ENCODE results near the gene B4GALT5. TPM values are rescaled to one million over a fixed set of nuclear protein-coding genes. Genes with fewer than 3 reads are reported as not detected.

The B4GALT5 gene
- polyA plus RNA-seq, 1 experiment, result 32.5 TPM

DNA sequence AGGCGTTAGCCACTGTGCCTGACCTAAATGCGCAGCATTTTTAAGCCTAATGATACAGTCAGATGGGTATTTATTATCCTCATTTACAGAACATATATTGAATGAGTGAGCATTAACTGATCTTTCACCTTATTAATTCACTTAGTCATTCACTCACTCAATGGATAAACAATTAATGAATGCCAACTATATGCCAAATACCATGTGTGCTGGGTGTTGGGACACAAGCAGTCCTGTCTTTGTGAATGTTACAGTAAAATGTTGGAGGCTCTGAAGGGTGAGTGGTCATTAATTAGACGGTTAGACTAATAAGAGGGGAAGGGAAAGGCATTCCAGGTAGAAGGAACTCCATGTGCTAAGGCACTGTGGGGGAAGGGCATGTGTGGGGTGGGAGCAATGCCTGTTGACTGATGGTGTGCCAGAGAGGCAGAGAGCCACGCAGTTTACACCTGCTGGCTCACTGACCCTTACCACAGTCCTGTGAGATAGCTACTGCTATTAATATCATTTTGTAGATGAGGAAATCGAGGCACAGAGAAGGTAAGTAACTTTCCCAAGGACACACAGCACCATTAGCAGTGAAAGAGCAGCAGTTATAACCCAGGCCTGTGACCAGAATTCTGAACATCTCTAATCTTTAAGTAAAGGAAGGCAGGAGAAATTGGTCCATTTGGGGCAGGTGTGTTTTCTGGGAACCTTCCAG lies 38.7 kb upstream of the B4GALT5 start:
- peaks cover 16% of the 10 kb centered on the region for H3K27me3 ChIP-seq (ENCODE audit: control insufficient read depth, insufficient read depth, low read length)
- TF ChIP-seq, protein P1, sequence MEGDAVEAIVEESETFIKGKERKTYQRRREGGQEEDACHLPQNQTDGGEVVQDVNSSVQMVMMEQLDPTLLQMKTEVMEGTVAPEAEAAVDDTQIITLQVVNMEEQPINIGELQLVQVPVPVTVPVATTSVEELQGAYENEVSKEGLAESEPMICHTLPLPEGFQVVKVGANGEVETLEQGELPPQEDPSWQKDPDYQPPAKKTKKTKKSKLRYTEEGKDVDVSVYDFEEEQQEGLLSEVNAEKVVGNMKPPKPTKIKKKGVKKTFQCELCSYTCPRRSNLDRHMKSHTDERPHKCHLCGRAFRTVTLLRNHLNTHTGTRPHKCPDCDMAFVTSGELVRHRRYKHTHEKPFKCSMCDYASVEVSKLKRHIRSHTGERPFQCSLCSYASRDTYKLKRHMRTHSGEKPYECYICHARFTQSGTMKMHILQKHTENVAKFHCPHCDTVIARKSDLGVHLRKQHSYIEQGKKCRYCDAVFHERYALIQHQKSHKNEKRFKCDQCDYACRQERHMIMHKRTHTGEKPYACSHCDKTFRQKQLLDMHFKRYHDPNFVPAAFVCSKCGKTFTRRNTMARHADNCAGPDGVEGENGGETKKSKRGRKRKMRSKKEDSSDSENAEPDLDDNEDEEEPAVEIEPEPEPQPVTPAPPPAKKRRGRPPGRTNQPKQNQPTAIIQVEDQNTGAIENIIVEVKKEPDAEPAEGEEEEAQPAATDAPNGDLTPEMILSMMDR (IDR thresholded peaks at IDR 0.05; ENCODE audit: low read depth, low read length), result no peak
- no peak for DNase-seq (ENCODE audit: low read depth, low spot score)
- CTCF ChIA-PET, result no interaction called here
- POLR2A ChIA-PET, result no interaction called here
- H3K4me3 ChIP-seq (ENCODE audit: low read depth, low read length), result no peak overlapping the region
- H3K9me3 ChIP-seq (ENCODE audit: control insufficient read depth, insufficient read depth, low read length), result no peaks in the 10 kb centered on the region
- no peak overlapping the region for H3K27ac ChIP-seq (ENCODE audit: low read depth, low read length)

DNA sequence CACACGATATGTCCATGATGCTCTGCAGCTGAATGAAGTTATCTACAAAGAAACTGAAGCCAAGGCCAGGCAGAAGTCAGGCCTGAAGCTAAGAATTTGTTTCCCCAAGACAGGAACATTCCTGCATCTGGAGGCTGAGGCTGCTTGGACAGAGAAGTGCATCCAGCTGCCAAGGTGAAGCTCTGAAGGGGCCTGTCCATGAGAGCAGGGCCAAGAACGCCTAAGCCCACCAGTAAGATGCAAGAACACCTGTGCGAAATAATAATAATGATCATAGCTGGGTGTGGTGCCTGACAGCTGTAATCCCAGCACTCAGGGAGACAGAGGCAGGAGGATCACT lies 37.7 kb upstream of the B4GALT5 start:
- CTCF ChIA-PET, result interaction anchor here (1.2 kb wide), 1 partner anchor 210 kb away, joined by 3 read pairs; no protein-coding TSS in a partner anchor
- H3K27ac ChIP-seq (ENCODE audit: low read depth, low read length), result no peak overlapping the region
- no peak for DNase-seq (ENCODE audit: low read depth, low spot score)
- H3K4me3 ChIP-seq (ENCODE audit: low read depth, low read length), result no peak overlapping the region
- peaks cover 11% of the 10 kb centered on the region for H3K27me3 ChIP-seq (ENCODE audit: control insufficient read depth, insufficient read depth, low read length)
- H3K9me3 ChIP-seq (ENCODE audit: control insufficient read depth, insufficient read depth, low read length), result no peaks in the 10 kb centered on the region
- TF ChIP-seq, protein P1 (IDR thresholded peaks at IDR 0.05; ENCODE audit: low read depth, low read length), result no peak
- POLR2A ChIA-PET, result no interaction called here

DNA sequence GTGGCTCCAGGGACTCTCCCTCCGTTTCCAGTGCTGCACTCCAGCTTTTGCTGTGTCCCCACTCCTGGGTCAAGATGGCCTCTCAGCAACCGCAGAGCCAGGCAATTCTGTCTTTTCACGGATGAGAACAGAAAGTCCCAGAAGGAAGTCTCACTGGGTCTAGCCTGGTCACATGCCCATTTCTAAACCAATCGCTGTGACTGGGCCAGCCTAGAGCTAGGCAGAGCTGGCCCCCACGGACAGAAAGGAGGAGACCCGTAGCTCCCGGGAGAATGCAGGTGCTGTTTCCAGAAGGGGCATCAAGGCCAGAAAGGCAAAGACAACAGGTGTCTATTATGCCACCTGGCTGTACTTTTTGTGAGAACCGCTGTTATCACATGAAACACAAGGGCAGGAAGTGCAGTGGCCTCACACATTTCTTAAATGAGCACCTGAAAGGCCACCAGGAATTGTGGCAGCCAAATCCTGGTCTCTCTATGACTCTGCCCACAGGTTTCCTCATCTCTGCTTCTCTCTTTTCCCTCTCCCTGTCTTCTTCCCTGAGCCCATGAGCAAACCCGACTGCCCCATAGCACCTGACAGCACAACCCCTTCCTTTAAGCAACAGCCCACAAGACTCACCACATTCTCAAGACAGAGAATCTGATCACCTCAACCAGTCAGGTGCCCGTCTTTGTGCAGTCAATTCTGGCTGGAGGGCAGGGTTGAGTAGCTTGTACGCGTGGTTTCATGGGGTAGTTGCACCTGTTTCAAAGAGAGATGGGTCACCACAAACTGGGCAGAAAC lies 37.1 kb upstream of the B4GALT5 start:
- Histone ChIP-seq H3K4me3 (ENCODE audit: low read depth, low read length) (no peak overlapping the region), H3K27me3 (ENCODE audit: control insufficient read depth, insufficient read depth, low read length) (peaks cover 6% of the 10 kb centered on the region), H3K27ac (ENCODE audit: low read depth, low read length) (no peak overlapping the region), H3K9me3 (ENCODE audit: control insufficient read depth, insufficient read depth, low read length) (no peaks in the 10 kb centered on the region)
- CTCF ChIA-PET, result interaction anchor here (1.2 kb wide), 1 partner anchor 209 kb away, joined by 3 read pairs; no protein-coding TSS in a partner anchor
- no peak for DNase-seq (ENCODE audit: low read depth, low spot score)
- TF ChIP-seq, protein P1 (IDR thresholded peaks at IDR 0.05; ENCODE audit: low read depth, low read length), result no peak
- POLR2A ChIA-PET, result no interaction called here

DNA sequence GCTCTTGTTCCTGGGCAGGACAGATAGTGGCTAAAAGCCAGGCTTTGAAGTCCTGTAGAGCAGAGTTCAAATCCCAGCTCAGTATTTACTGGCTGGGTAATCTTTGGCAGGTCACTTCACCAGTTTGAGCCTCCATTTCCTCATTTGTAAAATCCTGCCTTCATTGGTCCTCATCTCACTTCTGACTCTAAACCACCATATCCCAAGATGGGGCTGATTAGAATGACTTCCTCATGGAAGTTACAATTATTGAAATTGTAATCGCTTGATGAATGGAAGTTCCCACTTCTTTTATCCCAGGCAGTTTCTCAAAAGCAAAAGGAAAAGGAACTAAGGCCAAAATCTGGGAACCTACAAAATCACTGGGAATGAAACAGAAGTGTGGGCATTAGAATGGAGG lies 35.9 kb upstream of the B4GALT5 start:
- Histone ChIP-seq H3K9me3 (ENCODE audit: control insufficient read depth, insufficient read depth, low read length) (no peaks in the 10 kb centered on the region), H3K27ac (ENCODE audit: low read depth, low read length) (no peak overlapping the region), H3K4me3 (ENCODE audit: low read depth, low read length) (no peak overlapping the region), H3K27me3 (ENCODE audit: control insufficient read depth, insufficient read depth, low read length) (peaks cover 5% of the 10 kb centered on the region)
- TF ChIP-seq, protein P1 (IDR thresholded peaks at IDR 0.05; ENCODE audit: low read depth, low read length), result no peak
- DNase-seq (ENCODE audit: low read depth, low spot score), result no peak
- CTCF ChIA-PET, result no interaction called here
- POLR2A ChIA-PET, result no interaction called here

- H3K9me3 ChIP-seq (ENCODE audit: control insufficient read depth, insufficient read depth, low read length), result no peaks in the 10 kb centered on the region
- no peak for DNase-seq (ENCODE audit: low read depth, low spot score)
- no peak overlapping the region for H3K4me3 ChIP-seq (ENCODE audit: low read depth, low read length)
- CTCF ChIA-PET, result no interaction called here
- POLR2A ChIA-PET, result interaction anchor here (0.6 kb wide), 1 partner anchor 773 kb away, joined by 4 read pairs; no protein-coding TSS in a partner anchor
- TF ChIP-seq, protein P1 (IDR thresholded peaks at IDR 0.05; ENCODE audit: low read depth, low read length), result no peak
- no peak overlapping the region for H3K27ac ChIP-seq (ENCODE audit: low read depth, low read length)
- H3K27me3 ChIP-seq (ENCODE audit: control insufficient read depth, insufficient read depth, low read length), result peaks cover 5% of the 10 kb centered on the region
Observed at GRCh38 chr20:49748525-49748838, 34.8 kb upstream of the B4GALT5 start.
